HL-60/S4 treated with phorbol 12-myristate 13-acetate at 8.2 ng/mL for 4 days and 3 days (cell line): ENCODE data around the gene PRSS2.

Source experiments
- in situ Hi-C: fragments of 300-500 bp; cut with MboI; formaldehyde crosslinking; loops from 2 replicates; pipeline ENCODE4 v1.15.0; 2022; ENCODE audit warnings: low sequenced_read_pairs

Gene PRSS2

GRCh38 chr7:142799437-142799835, 28.7 kb downstream of the PRSS2 start:
- in situ Hi-C loops = loop anchor here (25.0 kb wide), 2 partner anchors 162 to 262 kb away; no protein-coding TSS in a partner anchor

- in situ Hi-C loops = no loop called here
These were observed 29.3 kb downstream of the PRSS2 start for GRCh38 chr7:142800088-142800487.

DNA sequence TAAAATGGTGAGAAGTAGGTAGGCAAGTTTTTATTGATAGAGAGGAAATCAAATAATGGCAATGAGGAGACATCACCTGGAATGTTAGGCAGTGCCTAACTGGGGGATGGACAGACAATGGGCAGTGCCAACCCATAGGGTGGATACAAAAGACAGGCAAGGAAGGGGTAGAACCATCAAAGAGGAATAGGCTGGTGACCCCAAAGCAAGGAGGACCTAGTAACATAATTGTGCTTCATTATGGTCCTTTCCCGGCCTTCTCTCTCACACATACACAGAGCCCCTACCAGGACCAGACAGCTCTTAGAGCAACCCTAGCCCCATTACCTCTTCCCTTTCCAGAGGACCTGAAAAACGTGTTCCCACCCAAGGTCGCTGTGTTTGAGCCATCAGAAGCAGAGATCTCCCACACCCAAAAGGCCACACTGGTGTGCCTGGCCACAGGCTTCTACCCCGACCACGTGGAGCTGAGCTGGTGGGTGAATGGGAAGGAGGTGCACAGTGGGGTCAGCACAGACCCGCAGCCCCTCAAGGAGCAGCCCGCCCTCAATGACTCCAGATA, 30.0 kb downstream of the PRSS2 start:
- in situ Hi-C loops = no loop called here

DNA sequence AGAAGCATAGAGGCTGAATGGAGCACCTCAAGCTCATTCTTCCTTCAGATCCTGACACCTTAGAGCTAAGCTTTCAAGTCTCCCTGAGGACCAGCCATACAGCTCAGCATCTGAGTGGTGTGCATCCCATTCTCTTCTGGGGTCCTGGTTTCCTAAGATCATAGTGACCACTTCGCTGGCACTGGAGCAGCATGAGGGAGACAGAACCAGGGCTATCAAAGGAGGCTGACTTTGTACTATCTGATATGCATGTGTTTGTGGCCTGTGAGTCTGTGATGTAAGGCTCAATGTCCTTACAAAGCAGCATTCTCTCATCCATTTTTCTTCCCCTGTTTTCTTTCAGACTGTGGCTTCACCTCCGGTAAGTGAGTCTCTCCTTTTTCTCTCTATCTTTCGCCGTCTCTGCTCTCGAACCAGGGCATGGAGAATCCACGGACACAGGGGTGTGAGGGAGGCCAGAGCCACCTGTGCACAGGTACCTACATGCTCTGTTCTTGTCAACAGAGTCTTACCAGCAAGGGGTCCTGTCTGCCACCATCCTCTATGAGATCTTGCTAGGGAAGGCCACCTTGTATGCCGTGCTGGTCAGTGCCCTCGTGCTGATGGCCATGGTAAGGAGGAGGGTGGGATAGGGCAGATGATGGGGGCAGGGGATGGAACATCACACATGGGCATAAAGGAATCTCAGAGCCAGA, 31.0 kb downstream of the PRSS2 start:
- in situ Hi-C loops = no loop called here

GRCh38 chr7:142802301-142802700, 31.5 kb downstream of the PRSS2 start:
- in situ Hi-C loops = no loop called here

DNA sequence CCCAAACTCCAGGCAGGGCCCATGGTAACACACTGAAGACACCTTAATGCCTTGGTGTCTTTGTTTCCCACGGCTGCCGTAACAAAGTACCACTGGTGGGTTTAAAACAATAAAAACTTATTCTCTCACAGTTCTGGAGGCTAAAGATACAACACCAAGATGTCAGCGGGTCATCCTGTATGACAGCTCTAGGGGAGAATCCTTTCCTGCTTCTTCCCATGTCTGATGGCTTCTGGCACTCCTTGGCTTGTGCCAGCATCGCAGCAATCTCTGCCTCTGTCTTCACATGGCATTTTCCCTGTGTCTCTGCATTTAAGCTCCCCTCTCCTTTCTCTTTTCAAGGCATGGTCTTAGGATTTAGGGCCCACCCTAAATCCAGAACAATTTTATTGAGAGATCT, 33.1 kb downstream of the PRSS2 start:
- in situ Hi-C loops = no loop called here

- in situ Hi-C loops = no loop called here
These were observed 34.0 kb downstream of the PRSS2 start for GRCh38 chr7:142804728-142805207.

- in situ Hi-C loops = no loop called here
These were observed 34.7 kb downstream of the PRSS2 start for GRCh38 chr7:142805350-142806021.

DNA sequence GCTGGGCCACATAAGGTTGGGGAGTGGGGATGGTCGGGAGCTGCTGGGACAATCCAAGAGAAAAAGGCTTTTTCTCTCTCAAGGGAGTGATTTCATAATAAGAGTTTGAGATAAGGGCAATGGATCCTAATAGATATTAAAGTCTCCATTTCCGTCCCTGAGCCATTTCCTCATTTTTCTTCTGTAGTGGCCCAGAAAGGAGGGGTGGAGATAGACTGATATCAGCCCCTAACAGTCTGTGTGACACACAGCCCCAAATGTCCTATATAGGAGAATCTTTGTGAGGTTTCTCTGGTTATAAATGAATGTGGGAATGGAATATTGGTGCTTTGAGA, 35.2 kb downstream of the PRSS2 start:
- in situ Hi-C loops = no loop called here

GRCh38 chr7:142806957-142807356, 36.2 kb downstream of the PRSS2 start:
- in situ Hi-C loops = no loop called here

DNA sequence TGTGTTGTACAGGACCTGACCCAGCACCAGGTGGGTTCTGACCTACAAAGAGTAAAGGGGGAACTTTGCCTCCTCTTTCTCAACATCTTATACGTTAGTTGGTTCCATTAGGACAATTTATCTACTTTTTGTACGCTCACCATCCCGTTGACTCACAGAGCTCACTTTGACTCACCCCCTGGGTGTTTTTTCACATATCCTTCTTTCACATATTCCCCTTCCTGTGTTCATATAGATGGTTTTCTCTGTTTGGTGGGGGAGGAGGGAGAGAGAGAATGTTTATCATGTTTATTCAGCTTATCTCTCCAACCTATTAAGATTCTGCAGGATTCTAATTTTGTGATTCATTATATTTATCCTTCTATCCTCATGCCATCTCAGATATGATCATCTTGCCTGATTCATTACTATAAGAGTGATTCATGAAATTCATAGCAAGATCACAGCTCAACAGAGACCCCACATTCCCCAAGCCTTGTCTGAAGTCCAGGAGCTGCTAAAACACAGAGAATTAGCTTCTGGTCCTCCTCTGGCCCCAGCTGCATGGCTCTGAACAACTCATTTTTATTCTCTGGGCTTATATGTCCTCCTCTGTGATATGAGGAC, 37.2 kb downstream of the PRSS2 start:
- in situ Hi-C loops = no loop called here

DNA sequence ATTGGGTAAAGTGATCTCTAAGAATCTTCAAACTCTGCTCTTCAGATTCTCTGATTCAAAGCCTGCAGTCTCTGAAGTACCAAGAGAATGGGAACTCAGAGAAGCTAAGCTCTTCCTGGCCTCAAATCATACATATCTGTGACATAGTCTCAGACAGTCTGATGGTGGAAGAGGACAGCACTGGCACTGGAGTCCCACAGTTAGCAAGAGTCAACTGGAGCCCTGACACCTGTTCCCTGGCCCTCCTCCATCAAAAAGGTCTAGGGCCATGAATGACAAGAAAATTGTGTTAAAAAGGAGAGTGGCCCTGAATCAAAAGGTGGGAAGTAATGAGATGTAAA, 37.7 kb downstream of the PRSS2 start:
- in situ Hi-C loops = no loop called here

DNA sequence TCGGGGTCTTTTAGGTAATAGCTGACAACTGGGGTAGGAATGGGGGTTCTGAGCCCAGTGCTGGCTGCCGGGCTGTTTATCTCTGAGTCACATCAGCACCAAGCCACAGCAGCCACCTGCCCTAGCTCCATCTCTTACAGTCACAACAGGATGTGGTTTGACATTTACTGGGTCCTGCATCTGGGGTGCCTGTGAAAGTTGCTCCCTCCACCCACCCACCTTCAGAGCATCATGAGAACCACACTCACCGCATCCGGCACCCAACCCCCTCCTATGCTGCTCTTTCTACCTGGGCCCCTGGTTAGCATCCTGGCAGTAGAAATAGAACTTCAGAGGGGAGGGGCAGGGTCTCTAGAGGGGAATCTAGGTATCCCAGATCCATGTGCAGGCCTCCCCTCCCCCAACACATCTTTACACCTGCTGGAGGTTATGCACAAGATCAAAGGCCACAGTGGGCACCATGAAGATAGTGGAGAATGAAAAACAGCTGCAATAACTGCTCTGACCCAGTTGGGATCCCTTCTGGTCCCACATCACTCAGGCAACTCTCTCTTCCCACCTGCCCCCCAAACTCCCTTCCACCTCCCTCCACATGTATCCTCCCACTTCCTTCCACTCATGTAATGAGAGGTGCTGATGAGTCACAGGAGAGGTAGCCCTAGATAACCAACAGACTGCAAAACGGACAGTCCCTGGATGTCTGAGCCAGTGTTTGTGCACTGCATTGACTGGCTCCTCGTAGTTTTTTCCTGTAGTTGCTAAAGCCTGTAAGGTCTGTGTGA, 38.2 kb downstream of the PRSS2 start:
- in situ Hi-C loops = no loop called here

- in situ Hi-C loops = no loop called here
These were observed 38.9 kb downstream of the PRSS2 start for GRCh38 chr7:142809671-142810070.

DNA sequence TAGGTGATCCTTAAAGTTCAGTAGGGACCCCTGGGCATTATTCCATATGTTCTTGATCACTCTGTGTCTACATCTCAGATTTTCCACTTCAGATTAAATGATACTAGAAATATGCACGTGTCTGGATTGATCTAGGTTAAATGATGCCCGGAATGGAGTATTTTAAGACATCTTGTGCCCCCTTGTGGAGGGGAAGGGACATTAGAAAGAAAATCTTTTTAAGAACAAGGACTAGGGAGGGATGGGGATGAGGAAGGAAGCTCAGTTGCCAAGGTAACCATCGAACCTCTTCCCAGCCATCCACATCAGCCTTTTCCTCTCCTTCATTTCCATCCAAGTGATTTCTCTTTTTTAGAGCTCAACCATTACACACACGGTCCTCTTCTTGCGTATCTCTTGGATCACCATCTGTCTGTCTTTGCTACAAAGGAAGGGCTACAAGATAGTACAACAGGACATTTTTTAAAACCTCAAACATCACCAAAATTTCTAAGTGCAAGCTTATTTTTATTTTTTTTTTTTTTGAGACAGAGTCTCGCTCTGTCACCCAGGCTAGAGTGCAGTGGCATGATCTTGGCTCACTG, 40.5 kb downstream of the PRSS2 start:
- in situ Hi-C loops = no loop called here

DNA sequence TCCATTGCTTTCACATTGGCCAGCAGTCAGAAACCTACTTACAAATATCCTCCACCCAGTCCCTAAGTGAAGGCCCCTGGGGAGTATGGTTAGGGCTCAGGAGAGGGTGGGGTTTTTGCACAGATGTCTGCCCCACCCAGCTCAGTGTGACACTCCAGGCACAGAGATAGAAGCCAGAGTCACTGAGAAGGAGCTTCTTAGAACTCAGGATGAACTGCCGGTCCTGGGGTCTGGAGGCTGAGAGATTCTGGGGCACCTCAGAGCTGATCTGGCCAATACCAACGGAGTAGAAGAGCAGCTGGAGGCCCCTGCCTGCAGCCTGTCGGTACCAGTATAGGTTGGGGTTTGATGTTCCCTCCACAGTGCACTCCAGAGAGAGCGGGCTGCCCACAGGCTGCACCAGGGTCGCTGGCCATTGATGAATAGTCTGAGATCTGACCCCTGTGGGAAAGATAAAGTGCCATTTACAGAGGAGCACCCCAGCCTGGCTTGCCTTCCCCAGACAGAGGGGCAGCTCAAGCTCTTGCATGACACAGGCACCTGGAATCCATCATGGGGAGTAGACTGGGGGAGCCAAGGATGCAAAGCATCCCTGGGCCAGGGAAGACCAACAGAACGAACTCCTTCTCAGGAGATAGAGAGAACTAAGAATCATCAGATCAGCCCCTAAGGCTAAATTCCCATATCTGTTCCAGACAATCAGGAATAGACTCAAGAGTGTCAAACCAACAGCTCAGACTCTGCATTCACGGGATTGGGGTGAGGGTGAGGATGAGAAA, 41.9 kb downstream of the PRSS2 start:
- in situ Hi-C loops = no loop called here

- in situ Hi-C loops = no loop called here
These were observed 42.5 kb downstream of the PRSS2 start for GRCh38 chr7:142813226-142813625.

DNA sequence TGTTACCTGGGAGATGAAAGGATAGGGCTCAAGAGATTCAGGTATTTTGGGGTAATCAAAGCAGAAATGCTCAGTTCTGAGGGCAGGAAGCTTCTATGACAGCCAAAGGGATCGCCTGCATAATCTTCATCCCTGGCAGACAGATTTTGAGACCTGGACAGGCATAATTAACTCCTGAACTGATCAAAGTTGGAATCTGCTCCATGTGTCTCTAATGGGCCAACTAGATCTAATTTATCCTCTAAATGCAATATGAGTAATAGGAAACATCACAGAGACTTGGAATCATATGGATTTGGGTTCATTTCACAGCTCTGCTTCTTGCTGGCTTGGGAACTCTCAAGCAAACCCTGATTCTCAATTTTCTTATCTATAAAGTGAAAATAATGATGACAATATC, 42.9 kb downstream of the PRSS2 start:
- in situ Hi-C loops = no loop called here

- in situ Hi-C loops = no loop called here
These were observed 43.7 kb downstream of the PRSS2 start for GRCh38 chr7:142814451-142814850.

- in situ Hi-C loops = no loop called here
These were observed 44.4 kb downstream of the PRSS2 start for GRCh38 chr7:142815134-142815533.
